Measurements from ENCODE around the gene KCNC1.
A peak's percentile ranks its signal among the peaks of the same experiment; 100 is the strongest.

The KCNC1 gene

GRCh38 chr11:17734986-17735817 is 621 bp downstream of the KCNC1 start:
- FAIRE-seq (peak; percentile 9), DNase-seq (ENCODE audit: insufficient read length, low spot score) (peak; percentile 76)
- TF ChIP-seq SPI1 (IDR thresholded peaks at IDR 0.05; ENCODE audit: low read depth, low read length) = no peak
- no peak for TF ChIP-seq POU2F2 (IDR thresholded peaks at IDR 0.05; ENCODE audit: low read depth, low read length)
- no peak for TF ChIP-seq TAF1 (IDR thresholded peaks at IDR 0.05; ENCODE audit: low read depth, low read length)
- no peak for TF ChIP-seq POLR2AphosphoS5 (IDR thresholded peaks at IDR 0.05; ENCODE audit: low read depth, low read length)
- no peak for TF ChIP-seq POLR2A (IDR thresholded peaks at IDR 0.05; ENCODE audit: low read depth, low read length)
- TF ChIP-seq PAX5 (IDR thresholded peaks at IDR 0.05; ENCODE audit: insufficient read depth, low read length, severe bottlenecking) = no peak

GRCh38 chr11:17735818-17736578 is 1.4 kb downstream of the KCNC1 start:
- TF ChIP-seq POLR2A (IDR thresholded peaks at IDR 0.05; ENCODE audit: low read depth, low read length) (no peak), TAF1 (IDR thresholded peaks at IDR 0.05; ENCODE audit: low read depth, low read length) (no peak), SPI1 (IDR thresholded peaks at IDR 0.05; ENCODE audit: low read depth, low read length) (no peak), POU2F2 (IDR thresholded peaks at IDR 0.05; ENCODE audit: low read depth, low read length) (no peak), PAX5 (IDR thresholded peaks at IDR 0.05; ENCODE audit: insufficient read depth, low read length, severe bottlenecking) (no peak), POLR2AphosphoS5 (IDR thresholded peaks at IDR 0.05; ENCODE audit: low read depth, low read length) (no peak)
- DNase-seq (ENCODE audit: insufficient read length, low spot score) = no peak
- FAIRE-seq = no peak

GRCh38 chr11:17736579-17736893 is 2.0 kb downstream of the KCNC1 start:
- no peak for TF ChIP-seq POLR2A (IDR thresholded peaks at IDR 0.05; ENCODE audit: low read depth, low read length)
- no peak for TF ChIP-seq POLR2AphosphoS5 (IDR thresholded peaks at IDR 0.05; ENCODE audit: low read depth, low read length)
- TF ChIP-seq POU2F2 (IDR thresholded peaks at IDR 0.05; ENCODE audit: low read depth, low read length) = no peak
- no peak for TF ChIP-seq SPI1 (IDR thresholded peaks at IDR 0.05; ENCODE audit: low read depth, low read length)
- TF ChIP-seq PAX5 (IDR thresholded peaks at IDR 0.05; ENCODE audit: insufficient read depth, low read length, severe bottlenecking) = no peak
- no peak for TF ChIP-seq TAF1 (IDR thresholded peaks at IDR 0.05; ENCODE audit: low read depth, low read length)
- DNase-seq (ENCODE audit: insufficient read length, low spot score) = no peak
- no peak for FAIRE-seq

GRCh38 chr11:17736930-17737817 is 2.6 kb downstream of the KCNC1 start:
- TF ChIP-seq POLR2A (IDR thresholded peaks at IDR 0.05; ENCODE audit: low read depth, low read length) (no peak), PAX5 (IDR thresholded peaks at IDR 0.05; ENCODE audit: insufficient read depth, low read length, severe bottlenecking) (no peak), POLR2AphosphoS5 (IDR thresholded peaks at IDR 0.05; ENCODE audit: low read depth, low read length) (no peak), POU2F2 (IDR thresholded peaks at IDR 0.05; ENCODE audit: low read depth, low read length) (no peak), TAF1 (IDR thresholded peaks at IDR 0.05; ENCODE audit: low read depth, low read length) (no peak), SPI1 (IDR thresholded peaks at IDR 0.05; ENCODE audit: low read depth, low read length) (peak; percentile 79)
- FAIRE-seq = no peak
- no peak for DNase-seq (ENCODE audit: insufficient read length, low spot score)

GRCh38 chr11:17738151-17738973 is 3.8 kb downstream of the KCNC1 start:
- FAIRE-seq (no peak), DNase-seq (ENCODE audit: insufficient read length, low spot score) (no peak)
- TF ChIP-seq POU2F2 (IDR thresholded peaks at IDR 0.05; ENCODE audit: low read depth, low read length) (no peak), PAX5 (IDR thresholded peaks at IDR 0.05; ENCODE audit: insufficient read depth, low read length, severe bottlenecking) (no peak), POLR2A (IDR thresholded peaks at IDR 0.05; ENCODE audit: low read depth, low read length) (no peak), TAF1 (IDR thresholded peaks at IDR 0.05; ENCODE audit: low read depth, low read length) (no peak), POLR2AphosphoS5 (IDR thresholded peaks at IDR 0.05; ENCODE audit: low read depth, low read length) (no peak), SPI1 (IDR thresholded peaks at IDR 0.05; ENCODE audit: low read depth, low read length) (no peak)

GRCh38 chr11:17739945-17740338 is 5.4 kb downstream of the KCNC1 start:
- FAIRE-seq = no peak
- no peak for DNase-seq (ENCODE audit: insufficient read length, low spot score)
- no peak for TF ChIP-seq PAX5 (IDR thresholded peaks at IDR 0.05; ENCODE audit: insufficient read depth, low read length, severe bottlenecking)
- TF ChIP-seq POU2F2 (IDR thresholded peaks at IDR 0.05; ENCODE audit: low read depth, low read length) = no peak
- no peak for TF ChIP-seq SPI1 (IDR thresholded peaks at IDR 0.05; ENCODE audit: low read depth, low read length)
- TF ChIP-seq TAF1 (IDR thresholded peaks at IDR 0.05; ENCODE audit: low read depth, low read length) = no peak
- no peak for TF ChIP-seq POLR2A (IDR thresholded peaks at IDR 0.05; ENCODE audit: low read depth, low read length)
- TF ChIP-seq POLR2AphosphoS5 (IDR thresholded peaks at IDR 0.05; ENCODE audit: low read depth, low read length) = no peak

- FAIRE-seq (no peak), DNase-seq (ENCODE audit: insufficient read length, low spot score) (no peak)
- no peak for TF ChIP-seq PAX5 (IDR thresholded peaks at IDR 0.05; ENCODE audit: insufficient read depth, low read length, severe bottlenecking)
- TF ChIP-seq POU2F2 (IDR thresholded peaks at IDR 0.05; ENCODE audit: low read depth, low read length) = no peak
- no peak for TF ChIP-seq TAF1 (IDR thresholded peaks at IDR 0.05; ENCODE audit: low read depth, low read length)
- TF ChIP-seq POLR2A (IDR thresholded peaks at IDR 0.05; ENCODE audit: low read depth, low read length) = no peak
- TF ChIP-seq POLR2AphosphoS5 (IDR thresholded peaks at IDR 0.05; ENCODE audit: low read depth, low read length) = no peak
- TF ChIP-seq SPI1 (IDR thresholded peaks at IDR 0.05; ENCODE audit: low read depth, low read length) = no peak
These were observed 6.2 kb downstream of the KCNC1 start for GRCh38 chr11:17740649-17741235.

- no peak for DNase-seq (ENCODE audit: insufficient read length, low spot score)
- TF ChIP-seq POLR2A (IDR thresholded peaks at IDR 0.05; ENCODE audit: low read depth, low read length) (no peak), POU2F2 (IDR thresholded peaks at IDR 0.05; ENCODE audit: low read depth, low read length) (no peak), PAX5 (IDR thresholded peaks at IDR 0.05; ENCODE audit: insufficient read depth, low read length, severe bottlenecking) (no peak), TAF1 (IDR thresholded peaks at IDR 0.05; ENCODE audit: low read depth, low read length) (no peak), SPI1 (IDR thresholded peaks at IDR 0.05; ENCODE audit: low read depth, low read length) (no peak)
- no peak for FAIRE-seq
These were observed 6.9 kb downstream of the KCNC1 start for GRCh38 chr11:17741487-17741886.
